Ovary (tissue), 9 donors: ENCODE data around the gene APCDD1. TPM values are rescaled to one million over a fixed set of nuclear protein-coding genes. Genes with fewer than 3 reads are reported as not detected.

Experiments
- DNase-seq, 5 donors: peaks; one replicate each; pipeline ENCODE4 v3.0.0-alpha.2; 2019 to 2020
- H3K27ac ChIP-seq, 2 donors: fragments of 200-600 bp; one replicate each; pipeline versions ENCODE4 v1.5.1 to v1.8.0; 2019 to 2022
- H3K27me3 ChIP-seq: fragments of 200-600 bp; one replicate; pipeline ENCODE4 v1.8.0; 2022
- H3K36me3 ChIP-seq: fragments of 200-600 bp; sonication (generic); one replicate; pipeline ENCODE4 v1.5.1; 2019
- H3K4me1 ChIP-seq: one replicate; pipeline ENCODE4 v1.8.1; 2013; ENCODE audit warnings: mild to moderate bottlenecking, moderate library complexity; ENCODE audit not compliant: insufficient read depth
- H3K4me3 ChIP-seq: fragments of 200-600 bp; sonication (generic); one replicate; pipeline ENCODE4 v1.5.1; 2017
- H3K9me3 ChIP-seq, 2 donors: fragments of 200-600 bp in 1 of 2; sonication (generic) in 1 of 2; one replicate each; pipeline versions ENCODE4 v1.5.1 to v1.8.1; 2013 to 2019; ENCODE audit warnings: mild to moderate bottlenecking in 1 of 2, moderate library complexity in 1 of 2
- EP300 ChIP-seq: sonication (generic); formaldehyde crosslinking; IDR thresholded peaks from one replicate; pipeline ENCODE4 v1.6.1; 2017; ENCODE audit warnings: antibody characterized with exemption
- POLR2A ChIP-seq: fragments of 450-650 bp; IDR thresholded peaks from one replicate; pipeline ENCODE4 v1.6.1; 2017; ENCODE audit warnings: antibody characterized with exemption, mild to moderate bottlenecking, moderate library complexity
- WGBS, 3 donors: extraction: QIAGEN DNeasy Blood & Tissue Kit in 1 of 3; methylation state at CpG; one replicate each; pipeline versions ENCODE4 v1.1.5 to v1.1.7; 2013 to 2017; 5-methylcytosine and 5-hydroxymethylcytosine counted together
- intact Hi-C, 4 donors: fragments of 100-400 bp; cut with DNase I; formaldehyde crosslinking; loops; one replicate each; pipeline versions ENCODE4 v1.11.0 to v1.15.1; 2022 to 2023
- polyA plus RNA-seq, 2 donors: library from polyadenylated mRNA; stranded (reverse); fragments of 200-250 nt in 1 of 2; fragments of 350-450 nt in 1 of 2; fragmentation: Illumina TruSeq in 1 of 2; extraction: RNeasy Lipid Tissue Mini Kit (QIAGEN cat#74804) in 1 of 2; gene quantifications; one replicate each; pipeline ENCODE4 v1.2.3, GENCODE V29; 2013 to 2014
- total RNA-seq, 7 donors: library from RNA; depleted of rRNA in 2 of 7; stranded (reverse); fragments of >200 nt in 2 of 7; fragmentation: NEBNext Ultra II Directional in 3 of 7; extraction: Animal tissue kit (Norgen Biotek cat#: 25700) in 3 of 7; gene quantifications; one replicate each; pipeline versions ENCODE4 v1.1.0 to v1.2.4, GENCODE V29; 2016 to 2023
- TF ChIP-seq, protein P1 (sequence below), 3 donors: fragments of 450-650 bp in 2 of 3; fragments of 200-600 bp in 1 of 3; IDR thresholded peaks; one replicate each; pipeline versions ENCODE4 v1.5.1 to v1.8.0; 2016 to 2022; ENCODE audit warnings: antibody characterized with exemption in 3 of 3, mild to moderate bottlenecking in 1 of 3
- donor health status: DM: no; HTN: no; CAD: no; lungs with moderate emphysema.
- donor health status: DM: no; HTN: no; CAD: no.
- donor health status: Bipolar disorder and iron deficiency.
- donor health status: DM: yes; HTN: yes; CAD: no.
- donor health status: DM: no; HTN: no; CAD: no.
- donor health status: DM: yes; HTN: yes; CAD: no.

Gene APCDD1
- total and polyA plus RNA-seq, 9 donors: 21.1 to 112 (median 60.6) TPM

DNA sequence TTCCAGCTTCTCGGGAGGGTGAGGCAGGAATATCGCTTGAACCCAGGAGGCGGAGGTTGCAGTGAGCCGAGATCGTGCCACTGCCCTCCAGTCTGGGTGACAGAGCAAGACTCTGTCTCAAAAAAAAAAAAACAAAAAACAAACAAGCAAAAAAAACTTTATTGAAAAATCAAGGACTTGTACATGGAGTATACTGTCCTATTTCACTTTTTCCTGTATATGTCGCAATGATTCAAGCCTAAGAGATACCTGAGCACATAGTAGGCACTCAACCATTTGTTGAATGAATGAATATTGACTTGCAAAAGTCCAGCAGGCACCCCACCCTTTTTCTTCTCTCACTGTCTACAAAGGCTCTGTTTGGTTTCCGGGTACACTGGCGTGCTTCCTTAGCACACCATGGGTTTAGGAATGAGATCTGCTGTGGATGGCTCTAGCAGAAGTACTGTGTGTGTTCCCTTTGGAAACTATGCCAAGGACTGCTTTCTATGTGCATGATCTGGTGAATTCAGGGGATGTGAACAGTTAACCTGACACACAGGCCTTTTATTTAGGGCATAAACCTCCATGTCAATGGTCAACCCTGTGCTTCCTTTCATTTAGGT is 6.1 kb downstream of the APCDD1 start:
- no peak for DNase-seq
- Histone ChIP-seq H3K27me3 (no peaks in the 10 kb centered on the region), H3K4me1 (peaks cover 9% of the 10 kb centered on the region), H3K9me3 (no peaks in the 10 kb centered on the region), H3K4me3 (no peak overlapping the region), H3K36me3 (no peaks in the 10 kb centered on the region), H3K27ac (no peak overlapping the region)
- 96 to 98% (median 97%) methylated on average over 8 of the region's 8 CpGs for WGBS, 3 donors
- no peak for TF ChIP-seq EP300
- TF ChIP-seq, protein P1, sequence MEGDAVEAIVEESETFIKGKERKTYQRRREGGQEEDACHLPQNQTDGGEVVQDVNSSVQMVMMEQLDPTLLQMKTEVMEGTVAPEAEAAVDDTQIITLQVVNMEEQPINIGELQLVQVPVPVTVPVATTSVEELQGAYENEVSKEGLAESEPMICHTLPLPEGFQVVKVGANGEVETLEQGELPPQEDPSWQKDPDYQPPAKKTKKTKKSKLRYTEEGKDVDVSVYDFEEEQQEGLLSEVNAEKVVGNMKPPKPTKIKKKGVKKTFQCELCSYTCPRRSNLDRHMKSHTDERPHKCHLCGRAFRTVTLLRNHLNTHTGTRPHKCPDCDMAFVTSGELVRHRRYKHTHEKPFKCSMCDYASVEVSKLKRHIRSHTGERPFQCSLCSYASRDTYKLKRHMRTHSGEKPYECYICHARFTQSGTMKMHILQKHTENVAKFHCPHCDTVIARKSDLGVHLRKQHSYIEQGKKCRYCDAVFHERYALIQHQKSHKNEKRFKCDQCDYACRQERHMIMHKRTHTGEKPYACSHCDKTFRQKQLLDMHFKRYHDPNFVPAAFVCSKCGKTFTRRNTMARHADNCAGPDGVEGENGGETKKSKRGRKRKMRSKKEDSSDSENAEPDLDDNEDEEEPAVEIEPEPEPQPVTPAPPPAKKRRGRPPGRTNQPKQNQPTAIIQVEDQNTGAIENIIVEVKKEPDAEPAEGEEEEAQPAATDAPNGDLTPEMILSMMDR (IDR thresholded peaks at IDR 0.05): no peak
- TF ChIP-seq POLR2A: no peak
- intact Hi-C loops: no loop called here

DNA sequence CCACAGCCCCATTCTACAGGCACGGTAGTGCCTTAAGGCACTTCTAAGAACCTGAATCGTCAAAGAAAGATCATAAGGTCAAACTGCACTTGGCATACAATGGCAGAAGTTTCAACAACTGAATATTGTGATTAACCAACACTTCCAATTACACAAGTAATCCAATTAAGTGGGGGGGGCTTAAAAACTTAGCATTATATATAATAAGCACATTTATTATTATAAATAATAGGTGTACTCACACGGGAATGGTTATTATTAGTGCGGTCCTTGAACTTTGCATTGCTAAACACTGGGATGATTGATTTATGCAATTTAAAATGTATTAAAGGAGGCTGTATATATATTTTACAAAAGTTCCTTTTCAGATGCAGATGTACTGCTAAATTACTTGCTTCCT is 7.6 kb downstream of the APCDD1 start:
- no peaks in the 10 kb centered on the region for H3K36me3 ChIP-seq
- no peak overlapping the region for H3K4me3 ChIP-seq
- H3K4me1 ChIP-seq: peaks cover 2% of the 10 kb centered on the region
- no peak for DNase-seq
- WGBS, 3 donors: 75 to 83% (median 76%) methylated on average over 4 of the region's 4 CpGs
- no peaks in the 10 kb centered on the region for H3K27me3 ChIP-seq
- TF ChIP-seq POLR2A (no peak), EP300 (no peak)
- TF ChIP-seq, protein P1 (IDR thresholded peaks at IDR 0.05): no peak
- H3K27ac ChIP-seq: no peak overlapping the region
- intact Hi-C loops: no loop called here
- H3K9me3 ChIP-seq: no peaks in the 10 kb centered on the region

DNA sequence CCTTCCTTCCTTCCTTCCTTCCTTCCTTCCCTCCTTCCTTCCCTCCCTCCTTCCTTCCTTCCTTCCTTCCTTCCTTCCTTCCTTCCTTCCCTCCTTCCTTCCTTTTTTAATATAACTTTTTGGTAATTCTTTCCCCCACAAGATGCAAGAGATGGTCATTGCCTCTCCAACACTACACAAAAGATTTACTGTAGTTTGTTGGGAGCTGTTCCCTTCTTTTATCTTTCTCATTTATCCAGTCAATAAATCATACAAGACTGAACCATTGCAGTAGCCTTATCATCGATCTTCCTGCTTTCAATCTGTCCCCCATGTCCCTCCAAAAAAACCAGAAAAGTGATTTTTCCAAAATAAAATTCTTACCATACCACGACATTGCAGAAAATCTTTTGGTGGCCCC is 8.2 kb downstream of the APCDD1 start:
- 84 to 96% (median 93%) methylated on average over 2 of the region's 2 CpGs for WGBS, 3 donors
- no peak for TF ChIP-seq POLR2A
- TF ChIP-seq EP300: no peak
- TF ChIP-seq, protein P1 (IDR thresholded peaks at IDR 0.05): no peak
- no peaks in the 10 kb centered on the region for H3K27me3 ChIP-seq
- H3K4me3 ChIP-seq: no peak overlapping the region
- H3K36me3 ChIP-seq: no peaks in the 10 kb centered on the region
- no peak overlapping the region for H3K27ac ChIP-seq
- H3K4me1 ChIP-seq: peaks cover 2% of the 10 kb centered on the region
- no peaks in the 10 kb centered on the region for H3K9me3 ChIP-seq
- no peak for DNase-seq
- intact Hi-C loops: no loop called here

DNA sequence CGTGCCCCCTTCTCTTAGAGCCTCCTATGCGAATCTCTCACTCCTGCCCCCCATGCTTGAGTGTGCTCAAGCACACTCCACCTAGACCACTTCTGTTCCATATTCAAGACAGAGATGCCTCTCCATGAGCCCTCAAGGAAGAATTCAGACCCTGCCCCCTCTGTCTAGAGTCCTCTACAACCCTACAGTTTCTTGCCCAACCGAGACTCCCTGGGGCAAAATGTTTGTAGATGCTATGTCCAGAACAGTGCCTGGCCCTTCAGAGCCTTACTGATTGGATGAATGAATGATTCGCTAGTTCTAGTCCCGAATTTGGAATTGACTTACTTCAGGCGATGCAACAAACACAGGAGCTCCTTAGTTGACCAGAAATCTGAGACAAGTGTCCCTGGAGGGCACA is 8.7 kb downstream of the APCDD1 start:
- intact Hi-C loops: no loop called here
- Histone ChIP-seq H3K27me3 (no peaks in the 10 kb centered on the region), H3K27ac (no peak overlapping the region), H3K9me3 (no peaks in the 10 kb centered on the region), H3K36me3 (no peaks in the 10 kb centered on the region), H3K4me3 (no peak overlapping the region), H3K4me1 (peaks cover 2% of the 10 kb centered on the region)
- 96 to 99% (median 96%) methylated on average over 6 of the region's 6 CpGs for WGBS, 3 donors
- no peak for DNase-seq
- TF ChIP-seq EP300 (no peak), POLR2A (no peak)
- TF ChIP-seq, protein P1 (IDR thresholded peaks at IDR 0.05): no peak
